NCI-H1092 (cell line): ENCODE results near the gene SYNRG.
A peak's percentile ranks its signal among the peaks of the same experiment; 100 is the strongest.
"Not testable (repeated sequence)": the region's sequence is repeated elsewhere in the genome, so short reads cannot be mapped to it uniquely, and the experiment has no call there.

Experiments
- DNase-seq: peaks from one replicate; lab custom pipeline; 2025; lab: John Stamatoyannopoulos, UW

SYNRG gene

GRCh38 chr17:37609170-37610040 is at the start of gene SYNRG:
Gene SYNRG (minus strand): TSS chr17:37609418. CDS start chr17:37609355, 63 bp downstream.
- peak; percentile 97 for DNase-seq

- no peak for DNase-seq
Measured at GRCh38 chr17:37657202-37657601, 48.0 kb upstream of the SYNRG start.

- no peak for DNase-seq
Measured at GRCh38 chr17:37651849-37652248, 42.6 kb upstream of the SYNRG start.

GRCh38 chr17:37650419-37651003 is 41.3 kb upstream of the SYNRG start:
- no peak for DNase-seq

- no peak for DNase-seq
Measured at GRCh38 chr17:37648555-37648954, 39.3 kb upstream of the SYNRG start.

GRCh38 chr17:37647856-37648255 is 38.6 kb upstream of the SYNRG start:
- DNase-seq = no peak

GRCh38 chr17:37643869-37644268 is 34.7 kb upstream of the SYNRG start:
- no peak for DNase-seq

GRCh38 chr17:37643118-37643766 is 34.0 kb upstream of the SYNRG start, which contains the start of gene DDX52:
Gene DDX52 (minus strand): TSS chr17:37643446. CDS start chr17:37643420, 26 bp downstream.
- peak; percentile 84 for DNase-seq

- DNase-seq = no peak
Measured at GRCh38 chr17:37642681-37643080, 33.5 kb upstream of the SYNRG start.

- DNase-seq = no peak
Measured at GRCh38 chr17:37640015-37640414, 30.8 kb upstream of the SYNRG start.

GRCh38 chr17:37637956-37638355 is 28.7 kb upstream of the SYNRG start:
- DNase-seq = no peak

- DNase-seq = not testable (repeated sequence)
Measured at GRCh38 chr17:37616430-37616829, 7.2 kb upstream of the SYNRG start.

- no peak for DNase-seq
Measured at GRCh38 chr17:37614823-37615222, 5.6 kb upstream of the SYNRG start.

GRCh38 chr17:37614391-37614790 is 5.2 kb upstream of the SYNRG start:
- no peak for DNase-seq

GRCh38 chr17:37610971-37611370 is 1.8 kb upstream of the SYNRG start:
- DNase-seq = no peak

- not testable (repeated sequence) for DNase-seq
Measured at GRCh38 chr17:37610041-37610420, 813 bp upstream of the SYNRG start.

- peak; percentile 63 for DNase-seq
Measured at GRCh38 chr17:37608351-37609169, 658 bp downstream of the SYNRG start.

GRCh38 chr17:37607637-37608331 is 1.4 kb downstream of the SYNRG start:
- no peak for DNase-seq

- DNase-seq = no peak
Measured at GRCh38 chr17:37605813-37606505, 3.3 kb downstream of the SYNRG start.

- DNase-seq = no peak
Measured at GRCh38 chr17:37605081-37605480, 4.1 kb downstream of the SYNRG start.

- DNase-seq = no peak
Measured at GRCh38 chr17:37604556-37604955, 4.7 kb downstream of the SYNRG start.
